Muscle of leg (tissue), 11 donors: ENCODE data around the gene CLRN1. TPM values are rescaled to one million over a fixed set of nuclear protein-coding genes. Genes with fewer than 3 reads are reported as not detected.
A peak's percentile ranks its signal among the peaks of the same experiment; 100 is the strongest.

Experiments used
- DNase-seq: peaks from one replicate; pipeline ENCODE4 v3.0.0; 2013
- H3K27ac ChIP-seq: one replicate; pipeline ENCODE4 v1.5.1; 2013; ENCODE audit warnings: mild to moderate bottlenecking, low read length, control low read depth
- H3K27me3 ChIP-seq: one replicate; pipeline ENCODE4 v1.6.1; 2013; ENCODE audit warnings: low read length; ENCODE audit not compliant: control insufficient read depth, insufficient read depth
- H3K36me3 ChIP-seq: one replicate; pipeline ENCODE4 v1.6.1; 2013; ENCODE audit warnings: low read length; ENCODE audit not compliant: control insufficient read depth, insufficient read depth
- H3K4me1 ChIP-seq: one replicate; pipeline ENCODE4 v1.6.1; 2013; ENCODE audit warnings: low read length; ENCODE audit not compliant: control insufficient read depth, insufficient read depth
- H3K4me3 ChIP-seq: one replicate; pipeline ENCODE4 v1.5.1; 2013; ENCODE audit warnings: low read length, control low read depth
- H3K9me3 ChIP-seq: replicated peaks from 2 replicates; pipeline ENCODE4 v1.6.1; 2013; ENCODE audit warnings: low read depth, low read length; ENCODE audit not compliant: control insufficient read depth
- WGBS: methylation state at CpG from one replicate; pipeline ENCODE4 v1.1.5; 2013; ENCODE audit warnings: missing lambda C conversion rate; ENCODE audit not compliant: insufficient coverage; 5-methylcytosine and 5-hydroxymethylcytosine counted together
- polyA plus RNA-seq, 8 donors: library from polyadenylated mRNA; unstranded; fragments of 120-200 nt; gene quantifications; one replicate each; pipeline versions ENCODE4 v1.2.1 to v1.2.3, GENCODE V29; 2013; ENCODE audit warnings: inconsistent platforms in 1 of 8, low replicate concordance in 1 of 8; ENCODE audit not compliant: insufficient read length in 8 of 8, insufficient read depth in 1 of 8
- total RNA-seq: library from RNA; stranded (reverse); fragments of 120-200 nt; gene quantifications from one replicate; pipeline ENCODE4 v1.2.4, GENCODE V29; 2013

CLRN1 gene
- total and polyA plus RNA-seq, 9 donors, result 0.18 to 0.98 (median 0.41) TPM

- WGBS, result 4% methylated on average over 10 of the region's 14 CpGs
- H3K4me1 ChIP-seq, result peaks cover 7% of the 10 kb centered on the region
- no peak overlapping the region for H3K27ac ChIP-seq
- H3K9me3 ChIP-seq, result no peaks in the 10 kb centered on the region
- H3K4me3 ChIP-seq, result peak overlapping the region; percentile 12
- DNase-seq, result peak; percentile 24
- no peaks in the 10 kb centered on the region for H3K27me3 ChIP-seq
- no peaks in the 10 kb centered on the region for H3K36me3 ChIP-seq
Observed at GRCh38 chr3:150925751-150926201, 46.8 kb downstream of the CLRN1 start.

DNA sequence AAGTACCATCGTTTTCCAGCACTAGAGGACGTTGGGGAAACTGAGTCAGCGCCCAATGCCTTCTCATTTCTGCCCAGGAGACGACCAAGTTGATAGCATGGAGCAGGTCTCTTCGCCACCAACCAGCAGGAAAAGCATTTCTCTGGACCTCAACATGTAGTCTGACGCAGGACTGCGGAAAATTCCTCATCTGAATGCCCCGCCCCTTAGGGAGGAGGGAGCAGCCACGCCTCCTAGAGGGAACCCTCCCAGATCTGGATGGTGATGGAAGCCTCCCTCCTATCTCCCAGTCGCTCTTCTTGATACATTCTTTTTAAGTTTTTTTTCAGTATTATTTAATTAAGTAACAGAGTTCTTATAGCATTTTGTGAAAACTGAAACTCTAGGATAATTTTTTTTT, 49.9 kb downstream of the CLRN1 start:
- H3K27ac ChIP-seq, result no peak overlapping the region
- peaks cover 7% of the 10 kb centered on the region for H3K4me1 ChIP-seq
- H3K27me3 ChIP-seq, result no peaks in the 10 kb centered on the region
- DNase-seq, result no peak
- H3K9me3 ChIP-seq, result no peaks in the 10 kb centered on the region
- 97% methylated on average over 5 of the region's 10 CpGs for WGBS
- H3K4me3 ChIP-seq, result no peak overlapping the region
- no peaks in the 10 kb centered on the region for H3K36me3 ChIP-seq

DNA sequence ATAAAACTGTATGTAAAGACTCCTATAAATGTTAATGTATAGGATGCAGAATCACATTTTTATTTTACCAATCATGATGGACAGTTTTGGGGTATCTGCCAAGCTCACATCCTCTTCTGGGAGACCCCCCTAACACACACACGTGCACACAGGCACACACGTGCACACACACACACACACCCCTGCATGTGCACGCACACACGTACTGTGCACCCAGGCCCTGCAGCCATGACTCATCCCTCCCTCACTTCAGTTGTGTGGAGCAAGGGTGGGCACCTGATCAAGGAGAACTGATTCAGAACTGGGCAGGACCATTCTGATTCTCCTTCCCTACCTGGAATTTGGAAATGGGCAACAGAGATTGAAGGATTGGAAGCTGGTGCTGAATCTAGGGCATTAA, 51.3 kb downstream of the CLRN1 start:
- no peaks in the 10 kb centered on the region for H3K27me3 ChIP-seq

GRCh38 chr3:150920236-150920635, 52.3 kb downstream of the CLRN1 start:
- Histone ChIP-seq H3K9me3 (no peaks in the 10 kb centered on the region), H3K36me3 (no peaks in the 10 kb centered on the region), H3K27ac (no peak overlapping the region), H3K4me3 (no peak overlapping the region), H3K4me1 (no peaks in the 10 kb centered on the region), H3K27me3 (no peaks in the 10 kb centered on the region)
- WGBS, result 71% methylated on average over 2 of the region's 2 CpGs
- no peak for DNase-seq

More for the DNA sequence above, 51.3 kb downstream of the CLRN1 start:
- no peak for DNase-seq
- H3K36me3 ChIP-seq, result no peaks in the 10 kb centered on the region
- no peaks in the 10 kb centered on the region for H3K9me3 ChIP-seq
- H3K27ac ChIP-seq, result no peak overlapping the region
- H3K4me1 ChIP-seq, result peaks cover 7% of the 10 kb centered on the region
- WGBS, result 80% methylated on average over 2 of the region's 4 CpGs
- H3K4me3 ChIP-seq, result no peak overlapping the region

DNA sequence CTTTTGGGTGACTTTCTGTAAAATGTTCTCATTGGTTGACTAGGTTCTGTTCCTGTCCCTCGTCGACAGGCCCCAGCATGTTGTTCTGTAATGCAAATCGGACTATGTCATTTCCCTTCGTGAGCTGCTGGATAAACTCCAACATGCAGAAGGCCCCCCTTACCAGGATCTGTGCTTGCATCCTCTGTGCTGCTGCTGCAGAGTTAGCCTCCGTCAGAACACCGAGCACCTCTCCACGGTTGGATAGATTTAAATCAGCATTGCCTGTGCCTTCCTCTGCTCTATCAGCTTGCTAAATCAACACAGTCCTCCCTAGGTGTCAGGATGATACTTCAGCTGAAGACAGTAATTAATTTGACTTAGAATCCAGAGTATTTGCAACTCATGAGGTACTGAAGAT, 54.6 kb downstream of the CLRN1 start:
- H3K36me3 ChIP-seq, result no peaks in the 10 kb centered on the region
- no peaks in the 10 kb centered on the region for H3K27me3 ChIP-seq
- H3K27ac ChIP-seq, result no peak overlapping the region
- WGBS, result 15% methylated on average over 6 of the region's 7 CpGs
- no peaks in the 10 kb centered on the region for H3K9me3 ChIP-seq
- no peak for DNase-seq
- peaks cover 5% of the 10 kb centered on the region for H3K4me1 ChIP-seq
- no peak overlapping the region for H3K4me3 ChIP-seq

DNA sequence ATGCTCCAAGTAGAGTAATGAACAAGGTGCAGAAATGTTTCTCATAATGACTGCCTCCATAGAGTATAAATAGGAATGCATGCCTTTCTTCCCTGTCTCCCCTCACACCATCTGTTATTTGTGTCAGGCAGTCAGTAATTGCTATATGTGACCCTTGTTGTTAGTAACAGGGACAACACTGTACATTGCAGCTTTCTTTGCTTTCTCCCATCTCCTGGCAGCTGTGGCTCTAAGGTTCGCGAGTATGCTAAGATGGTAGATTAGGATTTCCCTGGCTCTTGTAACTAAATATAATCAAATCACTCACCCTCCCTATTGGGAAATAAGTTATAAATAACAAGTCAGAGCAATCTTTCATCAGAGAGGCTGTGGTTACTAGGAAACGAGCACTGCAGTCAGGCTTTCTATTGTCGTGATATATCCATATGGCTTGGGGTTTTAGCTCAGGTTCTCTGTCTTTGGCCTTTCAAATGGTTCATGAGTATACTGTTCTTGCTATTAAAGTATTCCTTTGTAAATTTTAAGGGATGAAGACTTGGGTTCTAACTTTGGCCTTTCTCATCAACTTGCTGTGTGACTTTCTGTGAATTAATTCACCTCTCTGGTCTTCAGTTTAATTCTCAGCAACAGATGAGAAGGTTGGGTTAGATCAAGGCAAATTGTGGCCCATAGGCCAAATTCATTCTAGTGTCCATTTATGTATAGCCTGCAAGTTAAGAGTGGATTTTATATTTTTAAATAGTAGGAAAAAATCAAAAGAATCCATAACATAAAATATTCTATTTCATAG, 59.2 kb downstream of the CLRN1 start:
- Histone ChIP-seq H3K4me1 (peaks cover 24% of the 10 kb centered on the region), H3K9me3 (no peaks in the 10 kb centered on the region), H3K27me3 (no peaks in the 10 kb centered on the region), H3K4me3 (no peak overlapping the region), H3K36me3 (no peaks in the 10 kb centered on the region), H3K27ac (peak overlapping the region; percentile 88)
- DNase-seq, result peak; percentile 95
- 20% methylated on average over 1 of the region's 4 CpGs for WGBS

DNA sequence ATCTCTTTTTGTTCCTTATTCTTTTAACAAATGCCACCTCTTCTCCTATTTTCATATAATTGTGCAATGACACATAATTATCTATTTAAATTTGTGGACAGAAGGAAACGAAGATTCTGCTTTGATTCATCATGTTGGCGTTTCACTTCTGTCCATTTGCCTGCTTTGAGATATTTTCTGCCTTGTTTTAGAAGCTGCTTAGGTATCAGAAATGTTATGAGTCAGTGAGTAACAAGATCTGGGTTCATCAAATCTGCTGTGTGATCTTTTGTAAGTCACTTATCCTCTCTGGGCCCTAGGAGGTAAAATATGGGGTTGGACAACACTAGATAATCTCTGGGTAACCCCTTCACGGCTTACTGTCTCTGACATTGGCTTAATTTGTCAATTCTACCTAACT, 60.0 kb downstream of the CLRN1 start:
- H3K27me3 ChIP-seq, result no peaks in the 10 kb centered on the region
- H3K36me3 ChIP-seq, result no peaks in the 10 kb centered on the region
- peak overlapping the region; percentile 88 for H3K27ac ChIP-seq
- H3K4me1 ChIP-seq, result peaks cover 24% of the 10 kb centered on the region
- DNase-seq, result no peak
- no peak overlapping the region for H3K4me3 ChIP-seq
- WGBS, result 40% methylated on average over 1 of the region's 3 CpGs
- H3K9me3 ChIP-seq, result no peaks in the 10 kb centered on the region

DNA sequence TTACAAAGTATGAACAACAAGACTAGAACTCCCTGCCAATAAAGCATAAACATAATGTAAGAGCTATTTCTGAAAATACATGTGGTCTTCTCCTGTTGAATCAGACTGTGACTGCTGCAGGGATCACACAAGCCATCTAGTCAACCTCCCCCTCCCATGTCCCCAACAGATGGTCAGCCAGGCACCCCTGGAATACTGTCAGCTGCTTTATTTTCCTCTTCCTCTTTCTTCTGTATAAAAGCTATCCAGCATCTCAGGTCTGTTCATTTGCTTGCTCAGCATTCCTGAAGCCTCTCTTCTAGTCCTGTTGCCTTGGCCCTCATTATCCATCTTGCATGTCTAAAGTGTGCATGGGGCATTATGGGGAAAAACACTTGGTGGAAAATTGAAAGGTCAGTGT, 60.8 kb downstream of the CLRN1 start:
- Histone ChIP-seq H3K4me1 (peaks cover 24% of the 10 kb centered on the region), H3K36me3 (no peaks in the 10 kb centered on the region), H3K9me3 (no peaks in the 10 kb centered on the region), H3K27ac (peak overlapping the region; percentile 88), H3K27me3 (no peaks in the 10 kb centered on the region), H3K4me3 (no peak overlapping the region)
- DNase-seq, result peak; percentile 64

GRCh38 chr3:150906461-150906860, 66.1 kb downstream of the CLRN1 start:
- H3K27me3 ChIP-seq, result no peaks in the 10 kb centered on the region
- no peak overlapping the region for H3K4me3 ChIP-seq
- H3K27ac ChIP-seq, result no peak overlapping the region
- no peaks in the 10 kb centered on the region for H3K9me3 ChIP-seq
- 67% methylated on average over 1 of the region's 1 CpG for whole genome bisulfite sequencing
- peaks cover 16% of the 10 kb centered on the region for H3K4me1 ChIP-seq
- H3K36me3 ChIP-seq, result no peaks in the 10 kb centered on the region
- no peak for DNase-seq

DNA sequence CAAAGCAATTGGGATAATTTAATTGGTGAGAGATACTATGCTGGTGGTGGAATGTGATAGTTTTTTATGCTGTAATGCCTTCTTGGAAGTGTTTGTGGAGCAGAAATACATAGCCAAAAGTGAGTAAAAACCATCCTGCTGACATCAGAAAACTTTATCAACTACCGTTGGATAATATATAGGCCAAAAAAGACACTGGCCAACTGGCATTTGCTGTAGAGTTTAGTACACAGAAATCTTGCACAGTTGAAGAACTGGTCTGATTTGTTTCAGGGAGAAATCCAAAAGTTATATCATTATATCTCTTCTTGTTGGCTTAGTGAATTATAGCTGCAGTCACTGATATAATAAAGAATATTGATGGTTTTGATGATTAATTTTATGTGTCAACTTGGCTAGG, 66.8 kb downstream of the CLRN1 start:
- H3K36me3 ChIP-seq, result no peaks in the 10 kb centered on the region
- H3K4me3 ChIP-seq, result no peak overlapping the region
- no CpG with 5 or more reads among the region's 1 CpG for WGBS
- DNase-seq, result no peak
- no peaks in the 10 kb centered on the region for H3K27me3 ChIP-seq
- H3K27ac ChIP-seq, result no peak overlapping the region
- no peaks in the 10 kb centered on the region for H3K9me3 ChIP-seq
- H3K4me1 ChIP-seq, result peaks cover 11% of the 10 kb centered on the region

GRCh38 chr3:150905339-150905738, 67.2 kb downstream of the CLRN1 start, which contains the start of gene MINDY4B:
MINDY4B (minus strand) TSS chr3:150905439; CDS start chr3:150905439, 0 bp downstream.
- Histone ChIP-seq H3K4me1 (peaks cover 9% of the 10 kb centered on the region), H3K36me3 (no peaks in the 10 kb centered on the region), H3K27me3 (no peaks in the 10 kb centered on the region), H3K27ac (no peak within 1 kb of the TSS), H3K4me3 (no peak within 1 kb of the TSS), H3K9me3 (no peaks in the 10 kb centered on the region)
- no CpG with 5 or more reads among the region's 4 CpGs for WGBS
- no peak for DNase-seq
